Caco-2 (cell line): ENCODE measurements around the gene RNF208. TPM values are rescaled to one million over a fixed set of nuclear protein-coding genes. Genes with fewer than 3 reads are reported as not detected.
"Not testable (repeated sequence)": the region's sequence is repeated elsewhere in the genome, so short reads cannot be mapped to it uniquely, and the experiment has no call there.

ENCODE experiments used
- BruUV-seq: library from RNA; stranded (reverse); fragments of 400-500 nt; replicated peaks from 2 replicates; lab custom pipeline; 2021; lab: Mats Ljungman, UMichigan
- CTCF ChIA-PET: fragments of 300-600 bp; sonication (Branson Sonifier 250); formaldehyde crosslinking; loops from one replicate; lab custom pipeline; 2022; ENCODE audit warnings: antibody characterized with exemption; lab: Charles Lee
- POLR2A ChIA-PET: fragments of 300-600 bp; sonication (Branson Sonifier 250); formaldehyde crosslinking; loops from one replicate; lab custom pipeline; 2022; ENCODE audit warnings: antibody characterized with exemption; lab: Charles Lee
- DNase-seq, 2 experiments: peaks; one replicate each; pipeline versions ENCODE4 v3.0.0 to v3.0.0-alpha.2; 2020 to 2022
- H3K27me3 ChIP-seq: replicated peaks from 2 replicates; pipeline ENCODE4 v1.6.0; 2011; ENCODE audit warnings: low read length; ENCODE audit not compliant: control insufficient read depth, insufficient read depth
- H3K36me3 ChIP-seq: 2 replicates; pipeline ENCODE4 v1.5.1; 2011; ENCODE audit warnings: low read length; ENCODE audit not compliant: control insufficient read depth, insufficient read depth
- H3K4me1 ChIP-seq: fragments of 250-450 bp; sonication (Bioruptor Pico); 2 replicates; pipeline ENCODE4 v1.5.1; 2020; ENCODE audit warnings: mild to moderate bottlenecking
- H3K4me3 ChIP-seq: 2 replicates; pipeline ENCODE4 v1.5.1; 2011; ENCODE audit warnings: low read depth, mild to moderate bottlenecking, control low read depth, low read length
- H3K9me3 ChIP-seq: fragments of 250-450 bp; sonication (Bioruptor Pico); 2 replicates; pipeline ENCODE4 v1.5.1; 2020; ENCODE audit warnings: mild to moderate bottlenecking, moderate library complexity
- H3K27ac Mint-ChIP-seq: one replicate; pipeline ENCODE4 v1.8.0; 2022; ENCODE audit warnings: mixed read lengths; ENCODE audit not compliant: unreplicated experiment
- H3K27me3 Mint-ChIP-seq: one replicate; pipeline ENCODE4 v1.8.0; 2022; ENCODE audit warnings: mixed read lengths; ENCODE audit not compliant: insufficient read depth, unreplicated experiment
- H3K36me3 Mint-ChIP-seq: one replicate; pipeline ENCODE4 v1.8.0; 2022; ENCODE audit warnings: mild to moderate bottlenecking, mixed read lengths; ENCODE audit not compliant: insufficient read depth, unreplicated experiment
- H3K4me1 Mint-ChIP-seq: one replicate; pipeline ENCODE4 v1.8.0; 2022; ENCODE audit warnings: low read depth, mixed read lengths; ENCODE audit not compliant: unreplicated experiment
- H3K4me3 Mint-ChIP-seq: one replicate; pipeline ENCODE4 v1.8.0; 2022; ENCODE audit warnings: mild to moderate bottlenecking, moderate library complexity, mixed read lengths; ENCODE audit not compliant: unreplicated experiment
- H3K9me3 Mint-ChIP-seq: one replicate; pipeline ENCODE4 v1.8.0; 2022; ENCODE audit warnings: mixed read lengths; ENCODE audit not compliant: unreplicated experiment
- CTCF ChIP-seq, 2 experiments: fragments of 200-600 bp in 1 of 2; IDR thresholded peaks; 1 replicate in 1 of 2; 2 replicates in 1 of 2; pipeline versions ENCODE4 v1.5.1 to v1.8.0; 2011 to 2022; ENCODE audit warnings: antibody characterized with exemption in 1 of 2, control low read depth in 1 of 2, inconsistent platforms in 1 of 2, low read depth in 1 of 2, low read length in 1 of 2, mild to moderate bottlenecking in 1 of 2, moderate library complexity in 1 of 2; ENCODE audit not compliant: insufficient read depth in 1 of 2, severe bottlenecking in 1 of 2, unreplicated experiment in 1 of 2
- intact Hi-C: fragments of 100-400 bp; cut with micrococcal nuclease; formaldehyde crosslinking; loops from one replicate; pipeline ENCODE4 v1.10.0; 2022; ENCODE audit not compliant: unreplicated experiment
- total RNA-seq: library from RNA; stranded (reverse); gene quantifications from 2 replicates; pipeline ENCODE4 v1.2.3, GENCODE V29; 2022

RNF208 gene
- total RNA-seq, 1 experiment from 2014 or later = 6.5 TPM

GRCh38 chr9:137243626-137244485 is 21.8 kb upstream of the RNF208 start:
- BruUV-seq = no TSS peak
- no peaks in the 10 kb centered on the region for H3K27me3 ChIP-seq
- DNase-seq = no peak
- peaks cover 2% of the 10 kb centered on the region; the same call in 1 of the 2 replicates for H3K36me3 ChIP-seq
- H3K27ac Mint-ChIP-seq = peak overlapping the region; percentile 95
- no peak overlapping the region for H3K4me3 ChIP-seq
- peaks cover 3% of the 10 kb centered on the region for H3K27me3 Mint-ChIP-seq
- H3K9me3 Mint-ChIP-seq = no peaks in the 10 kb centered on the region
- POLR2A ChIA-PET = interaction anchor here (0.6 kb wide), 1 partner anchor 173 kb away, joined by 3 read pairs; no protein-coding TSS in a partner anchor
- H3K4me3 Mint-ChIP-seq = peak overlapping the region; percentile 80
- no peaks in the 10 kb centered on the region for H3K9me3 ChIP-seq
- CTCF ChIA-PET = interaction anchor here (0.6 kb wide), 1 partner anchor 482 kb away, joined by 3 read pairs; no protein-coding TSS in a partner anchor
- no peak for TF ChIP-seq CTCF (IDR thresholded peaks at IDR 0.05; ENCODE audit: insufficient read depth in 1 of 2, low read depth in 1 of 2, low read length in 1 of 2, severe bottlenecking in 1 of 2, unreplicated experiment in 1 of 2)
- H3K4me1 ChIP-seq = peaks cover 16% of the 10 kb centered on the region
- H3K36me3 Mint-ChIP-seq = peaks cover 68% of the 10 kb centered on the region
- peaks cover 7% of the 10 kb centered on the region for H3K4me1 Mint-ChIP-seq
- intact Hi-C loops = loop anchor here (5.0 to 10.0 kb wide), 2 partner anchors 48 to 449 kb away; partner anchors contain the start of genes CCDC183 and TMEM141

- H3K27me3 ChIP-seq, H3K9me3 ChIP-seq, H3K36me3 ChIP-seq, POLR2A ChIA-PET, CTCF ChIA-PET, DNase-seq, H3K9me3 Mint-ChIP-seq, H3K4me1 Mint-ChIP-seq, H3K27me3 Mint-ChIP-seq, H3K4me3 ChIP-seq: not testable (repeated sequence)
- TSS peak; percentile 67 for BruUV-seq
- intact Hi-C loops = loop anchor here (5.0 to 10.0 kb wide), 2 partner anchors 49 to 448 kb away; partner anchors contain the start of genes CCDC183 and TMEM141
- H3K4me3 Mint-ChIP-seq = peak overlapping the region; percentile 80
- H3K36me3 Mint-ChIP-seq = peaks cover 68% of the 10 kb centered on the region
- H3K4me1 ChIP-seq = peaks cover 16% of the 10 kb centered on the region
- peak overlapping the region; percentile 95 for H3K27ac Mint-ChIP-seq
These were observed 21.2 kb upstream of the RNF208 start for GRCh38 chr9:137243266-137243625.

GRCh38 chr9:137242269-137243203 is 20.5 kb upstream of the RNF208 start:
- Histone ChIP-seq H3K36me3 (peaks cover 2% of the 10 kb centered on the region; the same call in 1 of the 2 replicates), H3K9me3 (no peaks in the 10 kb centered on the region), H3K4me3 (peak overlapping the region; percentile 77), H3K4me1 (peaks cover 16% of the 10 kb centered on the region), H3K27me3 (no peaks in the 10 kb centered on the region)
- Mint-ChIP-seq H3K4me3 (peak overlapping the region; percentile 80), H3K27me3 (peaks cover 3% of the 10 kb centered on the region), H3K9me3 (no peaks in the 10 kb centered on the region), H3K27ac (peak overlapping the region; percentile 95), H3K36me3 (peaks cover 68% of the 10 kb centered on the region), H3K4me1 (peaks cover 7% of the 10 kb centered on the region)
- ChIA-PET POLR2A (interaction anchor here (0.6 to 1.1 kb wide), 3 partner anchors 12 to 120 kb away, joined by 3 to 5 read pairs (median 4); no protein-coding TSS in a partner anchor), CTCF (interaction anchor here (2.7 kb wide), 1 partner anchor 12 kb away, joined by 11 read pairs; no protein-coding TSS in a partner anchor)
- TF ChIP-seq CTCF (IDR thresholded peaks at IDR 0.05; ENCODE audit: insufficient read depth in 1 of 2, low read depth in 1 of 2, low read length in 1 of 2, severe bottlenecking in 1 of 2, unreplicated experiment in 1 of 2) = no peak
- no TSS peak for BruUV-seq
- intact Hi-C loops = loop anchor here (5.0 to 10.0 kb wide), 2 partner anchors 50 to 448 kb away; partner anchors contain the start of genes CCDC183 and TMEM141
- no peak for DNase-seq
